Measurements from ENCODE around the gene ZBTB9.

ZBTB9 gene

DNA sequence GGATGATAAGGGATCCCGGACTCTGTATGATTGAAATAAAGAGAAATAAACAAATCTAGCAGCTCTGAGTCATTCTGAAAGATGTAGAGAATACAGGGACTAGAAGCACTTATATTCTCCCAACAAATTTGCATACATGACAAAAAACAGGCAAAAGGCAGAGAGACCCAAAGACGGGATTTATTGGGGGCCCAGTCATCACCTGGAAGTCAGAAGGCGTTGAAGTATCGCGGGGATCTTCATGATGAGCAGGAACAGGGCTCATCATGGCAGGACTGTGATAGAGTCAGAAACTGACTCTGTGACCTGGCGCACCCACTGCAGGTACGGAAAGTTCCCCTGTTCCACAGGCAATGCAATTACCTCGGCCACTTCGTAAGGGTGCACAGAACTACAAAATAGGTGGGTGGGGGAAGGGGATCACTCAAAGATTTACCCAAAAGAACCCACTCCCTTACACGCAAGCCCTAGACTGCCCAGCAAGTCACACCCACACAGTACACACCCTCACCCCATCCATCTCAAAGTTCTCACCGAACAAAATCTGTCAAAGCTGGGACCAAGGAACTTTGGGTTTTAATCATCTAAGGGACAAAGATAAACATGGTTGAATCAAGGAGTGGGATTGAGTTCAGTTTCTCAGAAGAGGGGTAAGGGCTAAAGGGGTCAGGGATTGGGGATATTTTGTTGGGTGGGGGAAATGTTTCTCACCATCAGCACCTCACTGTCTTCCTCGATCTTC, 37.8 kb upstream of the ZBTB9 start:
- TF ChIP-seq EZH2phosphoT487 (IDR thresholded peaks at IDR 0.05; ENCODE audit: borderline replicate concordance), result no peak
- TF ChIP-seq, protein P1, sequence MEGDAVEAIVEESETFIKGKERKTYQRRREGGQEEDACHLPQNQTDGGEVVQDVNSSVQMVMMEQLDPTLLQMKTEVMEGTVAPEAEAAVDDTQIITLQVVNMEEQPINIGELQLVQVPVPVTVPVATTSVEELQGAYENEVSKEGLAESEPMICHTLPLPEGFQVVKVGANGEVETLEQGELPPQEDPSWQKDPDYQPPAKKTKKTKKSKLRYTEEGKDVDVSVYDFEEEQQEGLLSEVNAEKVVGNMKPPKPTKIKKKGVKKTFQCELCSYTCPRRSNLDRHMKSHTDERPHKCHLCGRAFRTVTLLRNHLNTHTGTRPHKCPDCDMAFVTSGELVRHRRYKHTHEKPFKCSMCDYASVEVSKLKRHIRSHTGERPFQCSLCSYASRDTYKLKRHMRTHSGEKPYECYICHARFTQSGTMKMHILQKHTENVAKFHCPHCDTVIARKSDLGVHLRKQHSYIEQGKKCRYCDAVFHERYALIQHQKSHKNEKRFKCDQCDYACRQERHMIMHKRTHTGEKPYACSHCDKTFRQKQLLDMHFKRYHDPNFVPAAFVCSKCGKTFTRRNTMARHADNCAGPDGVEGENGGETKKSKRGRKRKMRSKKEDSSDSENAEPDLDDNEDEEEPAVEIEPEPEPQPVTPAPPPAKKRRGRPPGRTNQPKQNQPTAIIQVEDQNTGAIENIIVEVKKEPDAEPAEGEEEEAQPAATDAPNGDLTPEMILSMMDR (conservative IDR thresholded peaks at IDR 0.05; ENCODE audit: low read length), result no peak
- H3K79me2 ChIP-seq (ENCODE audit: insufficient read depth, low read length), result peaks cover 66% of the 10 kb centered on the region

DNA sequence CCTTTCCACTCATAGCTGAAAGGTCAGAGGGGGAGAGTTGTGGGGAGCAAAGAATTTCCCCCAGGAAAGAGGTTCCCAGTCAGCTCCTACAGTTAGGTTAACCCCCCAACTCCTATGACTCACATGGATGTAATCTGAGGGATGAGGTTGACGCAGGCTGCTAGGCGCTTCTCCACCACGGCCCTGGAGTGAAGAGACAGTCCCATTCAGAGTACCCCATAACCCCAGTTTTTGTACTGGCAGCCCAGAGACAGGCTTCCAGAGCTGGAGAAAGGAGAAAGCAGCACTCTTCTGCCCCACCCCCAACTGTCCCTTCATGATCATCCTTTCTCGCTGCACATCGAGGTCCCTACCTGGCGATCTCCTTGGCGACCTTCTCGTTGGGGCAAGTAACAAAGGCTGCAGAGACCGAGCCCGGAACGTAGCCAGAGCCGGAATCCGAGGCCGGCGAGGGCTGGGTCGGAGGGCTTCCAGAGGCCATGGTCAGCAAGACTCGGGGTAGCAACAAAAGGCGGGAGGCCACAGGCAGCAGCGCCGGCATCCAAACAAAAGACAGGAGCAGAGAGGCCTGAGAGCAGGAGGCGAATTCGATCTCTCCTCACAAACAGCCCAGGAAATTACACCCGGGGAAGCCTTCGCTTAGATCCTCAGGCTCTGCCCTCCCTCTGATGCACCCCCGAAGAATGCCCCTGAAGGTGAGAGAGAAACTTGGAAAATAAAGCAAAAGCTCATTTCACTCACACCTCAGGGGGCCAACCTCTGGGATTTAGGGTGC, 37.1 kb upstream of the ZBTB9 start:
- Histone ChIP-seq H4K20me1 (ENCODE audit: insufficient read depth, low read length, poor library complexity, severe bottlenecking) (peaks cover 38% of the 10 kb centered on the region), H3K79me2 (ENCODE audit: insufficient read depth, low read length) (peaks cover 59% of the 10 kb centered on the region)
- no peak for TF ChIP-seq EZH2phosphoT487 (IDR thresholded peaks at IDR 0.05; ENCODE audit: borderline replicate concordance)
- TF ChIP-seq, protein P1 (conservative IDR thresholded peaks at IDR 0.05; ENCODE audit: low read length), result no peak

More for the DNA sequence above, 37.8 kb upstream of the ZBTB9 start:
- peak overlapping the region; percentile 87 for H3K4me2 ChIP-seq (ENCODE audit: low read depth, low read length, poor library complexity, severe bottlenecking)
- H3K36me3 ChIP-seq (ENCODE audit: insufficient read depth, low read length), result no peaks in the 10 kb centered on the region; the same call in 1 of the 2 replicates
- peaks cover 41% of the 10 kb centered on the region for H4K20me1 ChIP-seq (ENCODE audit: insufficient read depth, low read length, poor library complexity, severe bottlenecking)
- no peaks in the 10 kb centered on the region for H3K9me2 ChIP-seq (replicated peaks; ENCODE audit: low read depth, low read length)
- peaks cover 55% of the 10 kb centered on the region for H3K4me1 ChIP-seq (ENCODE audit: insufficient read depth, low read length, poor library complexity, severe bottlenecking)
- H3K27me3 ChIP-seq (ENCODE audit: insufficient read depth, low read length, poor library complexity, severe bottlenecking), result no peaks in the 10 kb centered on the region
- H3F3A ChIP-seq (ENCODE audit: low read depth), result no peaks in the 10 kb centered on the region
- no peaks in the 10 kb centered on the region for H3K9me3 ChIP-seq (ENCODE audit: insufficient read depth, low read depth, low read length)
- H3K4me3 ChIP-seq (ENCODE audit: low read length, poor library complexity, severe bottlenecking), result peak overlapping the region; percentile 90
- no peak overlapping the region for H2AFZ ChIP-seq (ENCODE audit: low read length)
- peak overlapping the region; percentile 91 for H3K9ac ChIP-seq (ENCODE audit: low read depth, low read length, poor library complexity, severe bottlenecking)

DNA sequence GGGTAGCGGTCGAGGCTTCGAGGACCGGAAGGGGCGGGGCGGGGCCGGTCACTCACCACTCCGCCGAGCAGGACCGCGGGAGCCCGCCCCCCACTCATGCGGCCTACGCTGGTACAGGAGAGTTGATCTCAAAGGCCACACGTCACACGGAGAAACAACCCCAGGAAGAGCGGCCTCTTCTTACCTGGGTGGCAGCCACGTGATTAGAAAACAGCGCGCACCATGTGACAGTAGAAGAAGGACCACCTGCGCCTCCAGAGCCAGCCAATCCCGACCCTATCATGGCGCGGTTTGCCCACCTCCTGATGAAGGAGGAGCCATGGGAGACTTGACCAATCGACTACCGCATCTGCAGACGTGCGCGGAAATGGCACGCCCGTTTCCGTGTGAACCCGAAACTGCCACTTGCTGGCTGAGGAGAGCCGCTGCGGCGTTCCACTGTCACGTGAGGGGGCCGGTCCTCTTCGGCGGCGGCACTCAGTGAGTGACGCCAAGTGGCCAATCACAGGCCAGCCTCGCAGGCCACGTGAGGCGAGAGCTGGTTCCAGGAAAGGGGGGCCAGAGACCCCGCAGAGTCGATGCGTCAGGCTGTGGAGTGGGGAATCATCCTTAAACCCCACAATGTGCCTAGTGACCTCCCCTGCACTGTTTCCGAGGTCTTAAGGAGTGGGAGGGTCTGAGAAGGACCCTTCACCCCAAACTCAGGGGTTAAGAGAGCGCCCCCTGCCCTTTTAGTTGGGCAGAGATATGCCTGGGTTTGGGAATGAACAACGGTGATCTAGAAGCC, 36.3 kb upstream of the ZBTB9 start, which contains the start of gene CUTA:
Gene CUTA, minus strand, starts transcription at position 205 of the 787 bp plus-strand sequence. Its CDS starts 107 bp downstream, at position 98.
- peaks cover 54% of the 10 kb centered on the region for H3K4me1 ChIP-seq (ENCODE audit: insufficient read depth, low read length, poor library complexity, severe bottlenecking)
- peak within 1 kb of the TSS; percentile 93 for H3K9ac ChIP-seq (ENCODE audit: low read depth, low read length, poor library complexity, severe bottlenecking)
- no peaks in the 10 kb centered on the region for H3K9me3 ChIP-seq (ENCODE audit: insufficient read depth, low read depth, low read length)
- peak within 1 kb of the TSS; percentile 81 for H2AFZ ChIP-seq (ENCODE audit: low read length)
- H4K20me1 ChIP-seq (ENCODE audit: insufficient read depth, low read length, poor library complexity, severe bottlenecking), result peaks cover 38% of the 10 kb centered on the region
- H3K27me3 ChIP-seq (ENCODE audit: insufficient read depth, low read length, poor library complexity, severe bottlenecking), result no peaks in the 10 kb centered on the region
- TF ChIP-seq, protein P1 (conservative IDR thresholded peaks at IDR 0.05; ENCODE audit: low read length), result peak; percentile 58
- no peak for TF ChIP-seq EZH2phosphoT487 (IDR thresholded peaks at IDR 0.05; ENCODE audit: borderline replicate concordance)
- H3F3A ChIP-seq (ENCODE audit: low read depth), result no peaks in the 10 kb centered on the region
- H3K36me3 ChIP-seq (ENCODE audit: insufficient read depth, low read length), result no peaks in the 10 kb centered on the region; the same call in 1 of the 2 replicates
- H3K4me2 ChIP-seq (ENCODE audit: low read depth, low read length, poor library complexity, severe bottlenecking), result peak within 1 kb of the TSS; percentile 94
- peak within 1 kb of the TSS; percentile 90 for H3K4me3 ChIP-seq (ENCODE audit: low read length, poor library complexity, severe bottlenecking)
- H3K79me2 ChIP-seq (ENCODE audit: insufficient read depth, low read length), result peaks cover 52% of the 10 kb centered on the region
- H3K9me2 ChIP-seq (replicated peaks; ENCODE audit: low read depth, low read length), result no peaks in the 10 kb centered on the region

More for the DNA sequence above, 37.1 kb upstream of the ZBTB9 start:
- H3K9ac ChIP-seq (ENCODE audit: low read depth, low read length, poor library complexity, severe bottlenecking), result peak overlapping the region; percentile 91
- peaks cover 54% of the 10 kb centered on the region for H3K4me1 ChIP-seq (ENCODE audit: insufficient read depth, low read length, poor library complexity, severe bottlenecking)
- no peaks in the 10 kb centered on the region for H3F3A ChIP-seq (ENCODE audit: low read depth)
- no peaks in the 10 kb centered on the region for H3K27me3 ChIP-seq (ENCODE audit: insufficient read depth, low read length, poor library complexity, severe bottlenecking)
- no peaks in the 10 kb centered on the region for H3K9me3 ChIP-seq (ENCODE audit: insufficient read depth, low read depth, low read length)
- peak overlapping the region; percentile 81 for H2AFZ ChIP-seq (ENCODE audit: low read length)
- H3K4me3 ChIP-seq (ENCODE audit: low read length, poor library complexity, severe bottlenecking), result peak overlapping the region; percentile 90
- no peaks in the 10 kb centered on the region for H3K9me2 ChIP-seq (replicated peaks; ENCODE audit: low read depth, low read length)
- H3K36me3 ChIP-seq (ENCODE audit: insufficient read depth, low read length), result no peaks in the 10 kb centered on the region; the same call in 1 of the 2 replicates
- peak overlapping the region; percentile 87 for H3K4me2 ChIP-seq (ENCODE audit: low read depth, low read length, poor library complexity, severe bottlenecking)
